Measurements from ENCODE around the gene NOVA1.

- TF ChIP-seq, protein P1, sequence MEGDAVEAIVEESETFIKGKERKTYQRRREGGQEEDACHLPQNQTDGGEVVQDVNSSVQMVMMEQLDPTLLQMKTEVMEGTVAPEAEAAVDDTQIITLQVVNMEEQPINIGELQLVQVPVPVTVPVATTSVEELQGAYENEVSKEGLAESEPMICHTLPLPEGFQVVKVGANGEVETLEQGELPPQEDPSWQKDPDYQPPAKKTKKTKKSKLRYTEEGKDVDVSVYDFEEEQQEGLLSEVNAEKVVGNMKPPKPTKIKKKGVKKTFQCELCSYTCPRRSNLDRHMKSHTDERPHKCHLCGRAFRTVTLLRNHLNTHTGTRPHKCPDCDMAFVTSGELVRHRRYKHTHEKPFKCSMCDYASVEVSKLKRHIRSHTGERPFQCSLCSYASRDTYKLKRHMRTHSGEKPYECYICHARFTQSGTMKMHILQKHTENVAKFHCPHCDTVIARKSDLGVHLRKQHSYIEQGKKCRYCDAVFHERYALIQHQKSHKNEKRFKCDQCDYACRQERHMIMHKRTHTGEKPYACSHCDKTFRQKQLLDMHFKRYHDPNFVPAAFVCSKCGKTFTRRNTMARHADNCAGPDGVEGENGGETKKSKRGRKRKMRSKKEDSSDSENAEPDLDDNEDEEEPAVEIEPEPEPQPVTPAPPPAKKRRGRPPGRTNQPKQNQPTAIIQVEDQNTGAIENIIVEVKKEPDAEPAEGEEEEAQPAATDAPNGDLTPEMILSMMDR (IDR thresholded peaks at IDR 0.05; ENCODE audit: low read depth, low read length, poor library complexity, severe bottlenecking) = no peak
- TF ChIP-seq EZH2phosphoT487 (IDR thresholded peaks at IDR 0.05; ENCODE audit: borderline replicate concordance, low read length) = no peak
These were observed 4.0 kb upstream of the NOVA1 start for GRCh38 chr14:26601856-26602255.
